Measurements from ENCODE around the gene ISLR.

DNA sequence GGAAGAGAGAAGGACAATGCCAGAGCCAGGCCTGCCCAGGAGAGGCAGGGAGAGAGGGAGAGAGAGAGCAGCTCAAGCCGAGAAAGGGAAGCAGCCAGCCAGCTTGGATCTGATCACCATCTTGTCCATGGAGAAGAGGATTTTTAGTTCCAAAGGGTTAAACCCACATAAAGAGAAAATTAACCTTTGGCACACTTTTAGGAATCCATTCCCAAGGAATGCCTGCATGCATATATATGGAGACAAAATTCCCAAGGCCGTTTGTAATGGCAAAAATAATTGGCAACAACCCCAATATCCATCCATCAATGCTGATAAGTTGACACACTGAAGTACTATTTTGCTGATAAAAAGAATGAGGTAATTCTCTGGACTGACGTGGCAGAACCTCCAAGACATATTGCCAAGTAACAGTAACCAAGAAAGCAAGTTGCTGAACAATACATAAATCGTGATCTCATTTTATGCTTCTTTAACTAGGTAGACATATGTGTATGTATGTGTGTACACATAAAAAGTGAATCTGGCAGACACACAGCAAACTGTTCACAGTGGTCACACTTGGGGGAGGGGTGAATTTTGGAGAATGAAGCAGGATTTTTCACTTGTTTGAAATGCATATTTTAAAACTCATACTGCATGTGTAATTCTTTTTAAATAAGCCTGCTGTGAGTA is 36.6 kb downstream of the ISLR start:
- no peak for TF ChIP-seq EZH2 (IDR thresholded peaks at IDR 0.05; ENCODE audit: insufficient read depth, poor library complexity, severe bottlenecking)
- TF ChIP-seq EZH2phosphoT487 (IDR thresholded peaks at IDR 0.05; ENCODE audit: insufficient read depth, low read depth), result no peak
